GM10248 (cell line): ENCODE results near the gene KPNA1.

Experiments
- CTCF ChIA-PET: fragments of 300-600 bp; sonication (Branson Sonifier 250); formaldehyde crosslinking; extraction: SDS; loops from one replicate; lab custom pipeline; 2021; ENCODE audit warnings: antibody characterized with exemption; lab: Yijun Ruan, JAX
- POLR2A ChIA-PET: fragments of 350-650 bp; sonication (Branson Sonifier 250); formaldehyde crosslinking; extraction: SDS; loops from one replicate; lab custom pipeline; 2020; ENCODE audit warnings: antibody characterized with exemption; lab: Yijun Ruan, JAX
- DNase-seq: peaks from one replicate; pipeline ENCODE4 v3.0.0; 2012; ENCODE audit errors: extremely low spot score
- CTCF ChIP-seq: IDR thresholded peaks from 2 replicates; pipeline ENCODE4 v1.5.1; 2012; ENCODE audit warnings: mild to moderate bottlenecking, low read depth; ENCODE audit errors: extremely low read depth, missing control alignments, control extremely low read depth

The KPNA1 gene

GRCh38 chr3:122533480-122533879 is 18.7 kb upstream of the KPNA1 start:
- no peak for TF ChIP-seq CTCF
- CTCF ChIA-PET: interaction anchor here (1.0 to 2.0 kb wide), 5 partner anchors 12 to 146 kb away, joined by 3 to 5 read pairs (median 3); no protein-coding TSS in a partner anchor
- no peak for DNase-seq
- POLR2A ChIA-PET: interaction anchor here (0.8 to 1.0 kb wide), 2 partner anchors 20 to 125 kb away, joined by 3 to 4 read pairs; no protein-coding TSS in a partner anchor

GRCh38 chr3:122530164-122530563 is 15.4 kb upstream of the KPNA1 start:
- ChIA-PET CTCF (interaction anchor here (1.3 kb wide), 1 partner anchor 11 kb away, joined by 3 read pairs; no protein-coding TSS in a partner anchor), POLR2A (no interaction called here)
- no peak for TF ChIP-seq CTCF
- no peak for DNase-seq

GRCh38 chr3:122523317-122523716 is 8.6 kb upstream of the KPNA1 start:
- no peak for TF ChIP-seq CTCF
- DNase-seq: no peak
- ChIA-PET CTCF (interaction anchor here (1.5 kb wide), 1 partner anchor 139 kb away, joined by 3 read pairs; the partner anchor contains the start of gene FAM162A), POLR2A (no interaction called here)

GRCh38 chr3:122520861-122521260 is 6.1 kb upstream of the KPNA1 start:
- no peak for DNase-seq
- TF ChIP-seq CTCF: no peak
- POLR2A ChIA-PET: no interaction called here
- CTCF ChIA-PET: interaction anchor here (1.0 kb wide), 1 partner anchor 128 kb away, joined by 3 read pairs; no protein-coding TSS in a partner anchor

- no peak for DNase-seq
- TF ChIP-seq CTCF: no peak
- POLR2A ChIA-PET: no interaction called here
- CTCF ChIA-PET: interaction anchor here (1.1 kb wide), 1 partner anchor 160 kb away, joined by 3 read pairs; no protein-coding TSS in a partner anchor
Measured at GRCh38 chr3:122519693-122520092, 5.0 kb upstream of the KPNA1 start.

- DNase-seq: no peak
- TF ChIP-seq CTCF: no peak
- ChIA-PET CTCF (interaction anchor here (0.8 to 1.6 kb wide), 6 partner anchors 8 to 163 kb away, joined by 3 to 5 read pairs (median 3); no protein-coding TSS in a partner anchor), POLR2A (no interaction called here)
Measured at GRCh38 chr3:122516846-122517360, 2.2 kb upstream of the KPNA1 start.
